Psoas muscle (tissue), 8 donors: ENCODE measurements around the gene NAXD. TPM values are rescaled to one million over a fixed set of nuclear protein-coding genes. Genes with fewer than 3 reads are reported as not detected.

ENCODE experiments used
- ATAC-seq, 4 donors: fragments of 200-7000 bp; cut with Tn5 transposase; one replicate each; pipeline ENCODE4 v1.9.1; 2020; ENCODE audit warnings: moderate library complexity in 3 of 4, mild to moderate bottlenecking in 2 of 4
- DNase-seq, 2 donors: peaks; one replicate each; pipeline ENCODE4 v3.0.0-alpha.2; 2020
- H3K27ac ChIP-seq: fragments of 200-600 bp; one replicate; pipeline ENCODE4 v1.8.0; 2022
- H3K27me3 ChIP-seq, 3 donors: fragments of 200-600 bp in 1 of 3; one replicate each; pipeline versions ENCODE4 v1.6.1 to v1.8.0; 2013 to 2022; ENCODE audit warnings: low read length in 2 of 3, mild to moderate bottlenecking in 2 of 3, moderate library complexity in 1 of 3; ENCODE audit not compliant: insufficient read depth in 3 of 3
- H3K36me3 ChIP-seq, 2 donors: fragments of 200-600 bp in 1 of 2; one replicate each; pipeline versions ENCODE4 v1.6.1 to v1.8.0; 2013 to 2022; ENCODE audit warnings: low read depth in 1 of 2, mild to moderate bottlenecking in 1 of 2, moderate library complexity in 1 of 2; ENCODE audit not compliant: insufficient read depth in 1 of 2
- H3K4me1 ChIP-seq: fragments of 200-600 bp; one replicate; pipeline ENCODE4 v1.8.0; 2022
- H3K4me3 ChIP-seq: fragments of 200-600 bp; one replicate; pipeline ENCODE4 v1.8.0; 2022; ENCODE audit warnings: mild to moderate bottlenecking
- H3K9me3 ChIP-seq: fragments of 200-600 bp; one replicate; pipeline ENCODE4 v1.8.0; 2022
- CTCF ChIP-seq: fragments of 200-600 bp; IDR thresholded peaks from one replicate; pipeline ENCODE4 v1.8.0; 2022; ENCODE audit warnings: antibody characterized with exemption
- WGBS, 3 donors: extraction: QIAGEN DNeasy Blood & Tissue Kit; methylation state at CpG; one replicate each; pipeline versions ENCODE4 v1.1.6 to v1.1.7; 2013; 5-methylcytosine and 5-hydroxymethylcytosine counted together
- intact Hi-C, 2 donors: fragments of 100-400 bp; cut with DNase I; formaldehyde crosslinking; loops; one replicate each; pipeline versions ENCODE4 v1.11.0 to v1.14.2; 2022
- polyA plus RNA-seq, 3 donors: library from polyadenylated mRNA; stranded (reverse); fragments of 200-250 nt; gene quantifications; one replicate each; pipeline ENCODE4 v1.2.3, GENCODE V29; 2013
- total RNA-seq, 4 donors: library from RNA; stranded (reverse); fragmentation: NEBNext Ultra II Directional in 2 of 4; extraction: Animal tissue kit (Norgen Biotek cat#: 25700) in 2 of 4; gene quantifications; one replicate each; pipeline versions ENCODE4 v1.2.1 to v1.2.4, GENCODE V29; 2021 to 2023
- donor health status: healthy with polysubstance abuse.
- donor health status: DM: no; HTN: no; CAD: no; lungs with moderate emphysema.
- donor health status: Bipolar disorder and iron deficiency.
- donor health status: healthy.
- donor health status: DM: yes; HTN: yes; CAD: no.
- donor health status: DM: no; HTN: no; CAD: no.
- donor health status: DM: no; HTN: no; CAD: no.
- donor health status: DM: yes; HTN: yes; CAD: no.

The NAXD gene
- total and polyA plus RNA-seq, 7 donors = 26.0 to 59.2 (median 29.6) TPM

- H3K36me3 ChIP-seq = peaks cover 4 to 12% of the 10 kb centered on the region in 2 donors
- H3K27me3 ChIP-seq = no peaks in the 10 kb centered on the region
- WGBS, 3 donors = 81 to 89% (median 86%) methylated on average over 8 of the region's 8 CpGs
- H3K4me3 ChIP-seq = peak overlapping the region; percentile 100
- intact Hi-C loops = loop anchor here (5.0 kb wide), 2 partner anchors 84 to 94 kb away; partner anchors contain the start of gene ING1 (in 1 of the 2)
- H3K9me3 ChIP-seq = no peaks in the 10 kb centered on the region
- ATAC-seq (no peak), DNase-seq (no peak)
- peaks cover 39% of the 10 kb centered on the region for H3K4me1 ChIP-seq
- peak overlapping the region; percentile 96 for H3K27ac ChIP-seq
- TF ChIP-seq CTCF = no peak
These were observed 2.8 kb downstream of the NAXD start for GRCh38 chr13:110618167-110618566.

- WGBS, 3 donors = 89 to 92% (median 92%) methylated on average over 9 of the region's 9 CpGs
These were observed 3.4 kb downstream of the NAXD start for GRCh38 chr13:110618780-110619179.

GRCh38 chr13:110620596-110620995 is 5.3 kb downstream of the NAXD start:
- intact Hi-C loops = no loop called here
- 55 to 73% (median 58%) methylated on average over 2 of the region's 2 CpGs for WGBS, 3 donors
- no peak overlapping the region for H3K4me3 ChIP-seq
- no peak for ATAC-seq
- no peaks in the 10 kb centered on the region for H3K9me3 ChIP-seq
- peaks cover 39% of the 10 kb centered on the region for H3K4me1 ChIP-seq
- no peak for TF ChIP-seq CTCF
- H3K36me3 ChIP-seq = peaks cover 8 to 36% of the 10 kb centered on the region in 2 donors
- no peak overlapping the region for H3K27ac ChIP-seq
- H3K27me3 ChIP-seq = no peaks in the 10 kb centered on the region
- no peak for DNase-seq

More at GRCh38 chr13:110618780-110619179, 3.4 kb downstream of the NAXD start:
- intact Hi-C loops = loop anchor here (5.0 kb wide), 2 partner anchors 84 to 94 kb away; partner anchors contain the start of gene ING1 (in 1 of the 2)
- no peak overlapping the region for H3K27ac ChIP-seq
- ATAC-seq = no peak
- no peak overlapping the region for H3K4me3 ChIP-seq
- no peaks in the 10 kb centered on the region for H3K9me3 ChIP-seq
- peaks cover 4 to 18% of the 10 kb centered on the region in 2 donors for H3K36me3 ChIP-seq
- peaks cover 39% of the 10 kb centered on the region for H3K4me1 ChIP-seq
- no peak for DNase-seq
- TF ChIP-seq CTCF = no peak
- no peaks in the 10 kb centered on the region for H3K27me3 ChIP-seq

- ATAC-seq (no peak), DNase-seq (no peak)
- H3K27ac ChIP-seq = no peak overlapping the region
- intact Hi-C loops = no loop called here
- TF ChIP-seq CTCF = no peak
- H3K36me3 ChIP-seq = peaks cover 8 to 56% of the 10 kb centered on the region in 2 donors
- 75 to 84% (median 80%) methylated on average over 40 to 41 of the region's 41 CpGs for WGBS, 3 donors
- H3K4me1 ChIP-seq = peaks cover 20% of the 10 kb centered on the region
- no peak overlapping the region for H3K4me3 ChIP-seq
- H3K9me3 ChIP-seq = no peaks in the 10 kb centered on the region
- H3K27me3 ChIP-seq = no peaks in the 10 kb centered on the region
These were observed 9.7 kb downstream of the NAXD start for GRCh38 chr13:110624766-110625756.
